ENCODE measurements around the gene BMP3.
A peak's percentile ranks its signal among the peaks of the same experiment; 100 is the strongest.

BMP3 gene

GRCh38 chr4:81052119-81053068 lies 21.9 kb downstream of the BMP3 start:
- peak; percentile 85 for DNase-seq
- no peaks in the 10 kb centered on the region for H3K36me3 Mint-ChIP-seq (ENCODE audit: low read depth)
- peak; percentile 92 for TF ChIP-seq CTCF (IDR thresholded peaks at IDR 0.05)
- no peaks in the 10 kb centered on the region for H3K9me3 Mint-ChIP-seq
- H3K27me3 Mint-ChIP-seq (ENCODE audit: low read depth, poor library complexity): no peaks in the 10 kb centered on the region
- no peaks in the 10 kb centered on the region for H3K4me1 Mint-ChIP-seq
- H3K27ac Mint-ChIP-seq: no peak overlapping the region
- H3K4me3 Mint-ChIP-seq: no peak overlapping the region

GRCh38 chr4:81058621-81059020 lies 28.1 kb downstream of the BMP3 start:
- Mint-ChIP-seq H3K27me3 (ENCODE audit: low read depth, poor library complexity) (peaks cover 3% of the 10 kb centered on the region), H3K27ac (no peak overlapping the region), H3K9me3 (no peaks in the 10 kb centered on the region), H3K4me3 (no peak overlapping the region), H3K4me1 (no peaks in the 10 kb centered on the region), H3K36me3 (ENCODE audit: low read depth) (no peaks in the 10 kb centered on the region)
- TF ChIP-seq CTCF (IDR thresholded peaks at IDR 0.05): no peak
- DNase-seq: no peak

GRCh38 chr4:81060587-81061343 lies 30.3 kb downstream of the BMP3 start:
- peaks cover 8% of the 10 kb centered on the region for H3K27me3 Mint-ChIP-seq (ENCODE audit: low read depth, poor library complexity)

GRCh38 chr4:81061344-81061730 lies 30.8 kb downstream of the BMP3 start:
- no peak for TF ChIP-seq CTCF (IDR thresholded peaks at IDR 0.05)
- no peaks in the 10 kb centered on the region for H3K9me3 Mint-ChIP-seq
- no peaks in the 10 kb centered on the region for H3K4me1 Mint-ChIP-seq
- H3K27ac Mint-ChIP-seq: no peak overlapping the region
- H3K27me3 Mint-ChIP-seq (ENCODE audit: low read depth, poor library complexity): peaks cover 9% of the 10 kb centered on the region
- no peaks in the 10 kb centered on the region for H3K36me3 Mint-ChIP-seq (ENCODE audit: low read depth)
- DNase-seq: no peak
- no peak overlapping the region for H3K4me3 Mint-ChIP-seq

More at GRCh38 chr4:81060587-81061343, 30.3 kb downstream of the BMP3 start:
- H3K4me1 Mint-ChIP-seq: no peaks in the 10 kb centered on the region
- no peaks in the 10 kb centered on the region for H3K9me3 Mint-ChIP-seq
- no peak for TF ChIP-seq CTCF (IDR thresholded peaks at IDR 0.05)
- no peak overlapping the region for H3K27ac Mint-ChIP-seq
- H3K36me3 Mint-ChIP-seq (ENCODE audit: low read depth): no peaks in the 10 kb centered on the region
- no peak overlapping the region for H3K4me3 Mint-ChIP-seq
- DNase-seq: no peak

GRCh38 chr4:81062001-81062400 lies 31.5 kb downstream of the BMP3 start:
- Mint-ChIP-seq H3K27ac (no peak overlapping the region), H3K4me1 (no peaks in the 10 kb centered on the region), H3K9me3 (no peaks in the 10 kb centered on the region), H3K4me3 (no peak overlapping the region), H3K36me3 (ENCODE audit: low read depth) (no peaks in the 10 kb centered on the region), H3K27me3 (ENCODE audit: low read depth, poor library complexity) (peaks cover 9% of the 10 kb centered on the region)
- DNase-seq: no peak
- TF ChIP-seq CTCF (IDR thresholded peaks at IDR 0.05): no peak

Measured in nephron progenitor cell (in vitro differentiated cells).